C4-2B (cell line): ENCODE measurements around the gene SHOX.
"Not testable (repeated sequence)": the region's sequence is repeated elsewhere in the genome, so short reads cannot be mapped to it uniquely, and the experiment has no call there.

Source experiments
- H3K27ac ChIP-seq: fragments of 450-650 bp; 2 replicates; pipeline ENCODE4 v1.5.1; 2017
- CTCF ChIP-seq: fragments of 450-650 bp; conservative IDR thresholded peaks from 2 replicates; pipeline ENCODE4 v1.5.1; 2017; ENCODE audit warnings: mild to moderate bottlenecking
- ZFX ChIP-seq: fragments of 450-650 bp; IDR thresholded peaks from 2 replicates; pipeline ENCODE4 v1.6.1; 2017

Gene SHOX

DNA sequence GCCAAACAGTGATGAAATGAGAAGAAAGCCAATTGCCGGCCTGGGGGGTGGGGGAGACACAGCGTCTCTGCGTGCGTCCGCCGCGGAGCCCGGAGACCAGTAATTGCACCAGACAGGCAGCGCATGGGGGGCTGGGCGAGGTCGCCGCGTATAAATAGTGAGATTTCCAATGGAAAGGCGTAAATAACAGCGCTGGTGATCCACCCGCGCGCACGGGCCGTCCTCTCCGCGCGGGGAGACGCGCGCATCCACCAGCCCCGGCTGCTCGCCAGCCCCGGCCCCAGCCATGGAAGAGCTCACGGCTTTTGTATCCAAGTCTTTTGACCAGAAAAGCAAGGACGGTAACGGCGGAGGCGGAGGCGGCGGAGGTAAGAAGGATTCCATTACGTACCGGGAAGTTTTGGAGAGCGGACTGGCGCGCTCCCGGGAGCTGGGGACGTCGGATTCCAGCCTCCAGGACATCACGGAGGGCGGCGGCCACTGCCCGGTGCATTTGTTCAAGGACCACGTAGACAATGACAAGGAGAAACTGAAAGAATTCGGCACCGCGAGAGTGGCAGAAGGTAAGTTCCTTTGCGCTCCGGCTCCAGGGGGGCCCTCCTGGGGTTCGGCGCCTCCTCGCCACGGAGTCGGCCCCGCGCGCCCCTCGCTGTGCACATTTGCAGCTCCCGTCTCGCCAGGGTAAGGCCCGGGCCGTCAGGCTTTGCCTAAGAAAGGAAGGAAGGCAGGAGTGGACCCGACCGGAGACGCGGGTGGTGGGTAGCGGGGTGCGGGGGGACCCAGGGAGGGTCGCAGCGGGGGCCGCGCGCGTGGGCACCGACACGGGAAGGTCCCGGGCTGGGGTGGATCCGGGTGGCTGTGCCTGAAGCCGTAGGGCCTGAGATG, at the start of gene SHOX:
Gene SHOX (plus strand): TSS at position 180 of the 885 bp plus-strand sequence. CDS start 107 bp downstream, at position 287.
- TF ChIP-seq CTCF (no peak), ZFX (no peak)
- no peak within 1 kb of the TSS for H3K27ac ChIP-seq

GRCh38 chrX:581066-581465, 49.5 kb upstream of the SHOX start:
- H3K27ac ChIP-seq: no peak overlapping the region
- no peak for TF ChIP-seq CTCF
- no peak for TF ChIP-seq ZFX

- no peak overlapping the region for H3K27ac ChIP-seq
- TF ChIP-seq ZFX (no peak), CTCF (no peak)
Measured at GRCh38 chrX:581720-582298, 48.8 kb upstream of the SHOX start.

GRCh38 chrX:584572-584971, 46.0 kb upstream of the SHOX start:
- no peak for TF ChIP-seq CTCF
- TF ChIP-seq ZFX: no peak
- no peak overlapping the region for H3K27ac ChIP-seq

DNA sequence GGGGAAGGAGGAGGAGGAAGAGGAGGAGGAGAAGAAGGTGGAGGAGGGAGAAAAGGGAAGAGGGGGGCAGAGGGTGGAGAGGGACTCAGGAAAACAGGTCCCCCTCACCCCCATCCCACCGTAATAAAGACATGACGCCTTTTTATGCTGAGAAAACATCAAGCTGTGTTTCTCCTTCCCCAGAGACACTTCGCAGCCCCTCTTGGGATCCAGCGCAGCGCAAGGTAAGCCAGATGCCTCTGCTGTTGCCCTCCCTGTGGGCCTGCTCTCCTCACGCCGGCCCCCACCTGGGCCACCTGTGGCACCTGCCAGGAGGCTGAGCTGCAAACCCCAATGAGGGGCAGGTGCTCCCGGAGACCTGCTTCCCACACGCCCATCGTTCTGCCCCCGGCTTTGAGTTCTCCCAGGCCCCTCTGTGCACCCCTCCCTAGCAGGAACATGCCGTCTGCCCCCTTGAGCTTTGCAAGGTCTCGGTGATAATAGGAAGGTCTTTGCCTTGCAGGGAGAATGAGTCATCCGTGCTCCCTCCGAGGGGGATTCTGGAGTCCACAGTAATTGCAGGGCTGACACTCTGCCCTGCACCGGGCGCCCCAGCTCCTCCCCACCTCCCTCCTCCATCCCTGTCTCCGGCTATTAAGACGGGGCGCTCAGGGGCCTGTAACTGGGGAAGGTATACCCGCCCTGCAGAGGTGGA, 45.3 kb upstream of the SHOX start:
- TF ChIP-seq CTCF (no peak), ZFX (no peak)

DNA sequence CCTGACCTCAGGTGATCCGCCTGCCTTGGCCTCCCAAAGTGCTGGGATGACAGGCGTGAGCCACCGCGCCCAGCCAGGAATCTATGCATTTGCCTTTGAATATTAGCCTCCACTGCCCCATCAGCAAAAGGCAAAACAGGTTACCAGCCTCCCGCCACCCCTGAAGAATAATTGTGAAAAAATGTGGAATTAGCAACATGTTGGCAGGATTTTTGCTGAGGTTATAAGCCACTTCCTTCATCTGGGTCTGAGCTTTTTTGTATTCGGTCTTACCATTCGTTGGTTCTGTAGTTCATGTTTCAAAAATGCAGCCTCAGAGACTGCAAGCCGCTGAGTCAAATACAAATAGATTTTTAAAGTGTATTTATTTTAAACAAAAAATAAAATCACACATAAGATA, 44.2 kb upstream of the SHOX start:
- no peak for TF ChIP-seq CTCF
- TF ChIP-seq ZFX: no peak
- no peak overlapping the region for H3K27ac ChIP-seq

More for the DNA sequence above, 45.3 kb upstream of the SHOX start:
- no peak overlapping the region for H3K27ac ChIP-seq

GRCh38 chrX:589261-589660, 41.3 kb upstream of the SHOX start:
- not testable (repeated sequence) for H3K27ac ChIP-seq
